HG03025 (cell line): ENCODE results near the gene TSPO.

Source experiments
- ATAC-seq: cut with Tn5 transposase; IDR thresholded peaks from one replicate; pipeline ENCODE4 v1.9.1; 2021; ENCODE audit warnings: mild to moderate bottlenecking, moderate library complexity; ENCODE audit not compliant: unreplicated experiment, low FRiP score

Gene TSPO

GRCh38 chr22:43173976-43174720, 22.8 kb downstream of the TSPO start:
- ATAC-seq = no peak

GRCh38 chr22:43174941-43175531, 23.7 kb downstream of the TSPO start:
- ATAC-seq = no peak

- ATAC-seq = no peak
Measured at GRCh38 chr22:43176090-43176489, 24.7 kb downstream of the TSPO start.

- ATAC-seq = no peak
Measured at GRCh38 chr22:43177479-43177878, 26.1 kb downstream of the TSPO start.

GRCh38 chr22:43179146-43179910, 28.0 kb downstream of the TSPO start:
- ATAC-seq = no peak

- no peak for ATAC-seq
Measured at GRCh38 chr22:43179911-43180195, 28.5 kb downstream of the TSPO start.

- ATAC-seq = no peak
Measured at GRCh38 chr22:43180670-43181069, 29.3 kb downstream of the TSPO start.

- ATAC-seq = no peak
Measured at GRCh38 chr22:43181321-43182076, 30.1 kb downstream of the TSPO start.

GRCh38 chr22:43182118-43182517, 30.8 kb downstream of the TSPO start:
- no peak for ATAC-seq

- no peak for ATAC-seq
Measured at GRCh38 chr22:43182726-43183125, 31.4 kb downstream of the TSPO start.

- ATAC-seq = no peak
Measured at GRCh38 chr22:43183496-43184277, 32.3 kb downstream of the TSPO start.

GRCh38 chr22:43185860-43186261, 34.5 kb downstream of the TSPO start:
- ATAC-seq = no peak

- ATAC-seq = peak; percentile 55
Measured at GRCh38 chr22:43186272-43187170, 35.2 kb downstream of the TSPO start, which contains the start of gene TTLL12. Gene TTLL12, minus strand, starts transcription at chr22:43187134. Its CDS starts 65 bp downstream, at chr22:43187069.

GRCh38 chr22:43187171-43188099, 36.1 kb downstream of the TSPO start:
- ATAC-seq = peak; percentile 76

- ATAC-seq = no peak
Measured at GRCh38 chr22:43188829-43189545, 37.6 kb downstream of the TSPO start.

- no peak for ATAC-seq
Measured at GRCh38 chr22:43191831-43192230, 40.5 kb downstream of the TSPO start.

GRCh38 chr22:43197271-43197941, 46.0 kb downstream of the TSPO start:
- ATAC-seq = no peak
